Transverse colon (tissue), 4 donors: ENCODE results near the gene GTF3C4. TPM values are rescaled to one million over a fixed set of nuclear protein-coding genes. Genes with fewer than 3 reads are reported as not detected.

Experiments used
- DNase-seq: peaks from one replicate; pipeline ENCODE4 v3.0.0-alpha.2; 2019
- H3K27ac ChIP-seq, 4 donors: fragments of 200-600 bp; sonication (generic); 2 replicates each; pipeline ENCODE4 v1.5.1; 2016 to 2018; ENCODE audit warnings: inconsistent platforms in 4 of 4
- H3K27me3 ChIP-seq: fragments of 200-600 bp; sonication (generic); 2 replicates; pipeline ENCODE4 v1.5.1; 2017; ENCODE audit warnings: inconsistent platforms
- H3K36me3 ChIP-seq, 4 donors: fragments of 200-600 bp; sonication (generic); 2 replicates each; pipeline ENCODE4 v1.5.1; 2017 to 2019; ENCODE audit warnings: inconsistent platforms in 4 of 4
- H3K4me1 ChIP-seq, 4 donors: fragments of 200-600 bp; sonication (generic); 2 replicates each; pipeline ENCODE4 v1.5.1; 2017 to 2020; ENCODE audit warnings: inconsistent platforms in 4 of 4
- H3K4me3 ChIP-seq, 4 donors: fragments of 200-600 bp; sonication (generic); 1 replicate in 1 of 4; 2 replicates in 3 of 4; pipeline versions ENCODE4 v1.5.1 to v1.6.1; 2017 to 2019; ENCODE audit warnings: inconsistent platforms in 4 of 4
- H3K9me3 ChIP-seq, 2 donors: fragments of 200-600 bp; sonication (generic); 2 replicates each; pipeline ENCODE4 v1.5.1; 2017 to 2019; ENCODE audit warnings: inconsistent platforms in 2 of 2
- CTCF ChIP-seq, 5 experiments: fragments of 200-600 bp in 3 of 5; fragments of 450-650 bp in 2 of 5; sonication (generic) in 3 of 5; IDR thresholded peaks; 1 replicate in 2 of 5; 2 replicates in 3 of 5; pipeline ENCODE4 v1.5.1; 2016 to 2017; ENCODE audit warnings: antibody characterized with exemption in 5 of 5, inconsistent platforms in 3 of 5, mild to moderate bottlenecking in 2 of 5, moderate library complexity in 1 of 5
- EP300 ChIP-seq: sonication (generic); formaldehyde crosslinking; IDR thresholded peaks from one replicate; pipeline ENCODE4 v1.6.1; 2017; ENCODE audit warnings: antibody characterized with exemption, low read depth
- POLR2A ChIP-seq: fragments of 450-650 bp; IDR thresholded peaks from one replicate; pipeline ENCODE4 v1.6.1; 2016; ENCODE audit warnings: antibody characterized with exemption, mild to moderate bottlenecking, moderate library complexity
- POLR2AphosphoS5 ChIP-seq, 3 donors: sonication (generic); formaldehyde crosslinking; IDR thresholded peaks; one replicate each; pipeline ENCODE4 v1.6.1; 2016; ENCODE audit warnings: antibody characterized with exemption in 3 of 3
- WGBS, 2 donors: methylation state at CpG; one replicate each; pipeline ENCODE4 v1.1.5; 2018; ENCODE audit warnings: low coverage in 1 of 2; 5-methylcytosine and 5-hydroxymethylcytosine counted together
- in situ Hi-C, 4 donors: fragments of 200-750 bp; cut with MboI; loops; one replicate each; pipeline versions ENCODE4 v1.15.0 to v1.15.1; 2017; ENCODE audit warnings: low sequenced_read_pairs in 3 of 4, low pct_ligation_motif_present in 1 of 4, low pct_unique_long_range_greater_than_20kb in 1 of 4
- intact Hi-C: fragments of 100-400 bp; cut with DNase I; formaldehyde crosslinking; loops from one replicate; pipeline ENCODE4 v1.15.1; 2023; ENCODE audit warnings: low total_unique reads
- total RNA-seq, 4 donors: library from RNA; depleted of rRNA; stranded (reverse); fragments of >200 nt; gene quantifications; one replicate each; pipeline ENCODE4 v1.1.0, GENCODE V29; 2016

GTF3C4 gene
- total RNA-seq, 4 donors from 2014 or later: 4.0 to 12.3 (median 8.8) TPM

GRCh38 chr9:132663117-132663516 lies 7.1 kb upstream of the GTF3C4 start:
- intact Hi-C loops: loop anchor here (10.0 kb wide), 1 partner anchor 242 kb away; no protein-coding TSS in a partner anchor

GRCh38 chr9:132663851-132664250 lies 6.4 kb upstream of the GTF3C4 start:
- TF ChIP-seq CTCF (IDR thresholded peaks at IDR 0.05): no peak
- no peak for TF ChIP-seq POLR2A
- no peak for TF ChIP-seq POLR2AphosphoS5 (IDR thresholded peaks at IDR 0.05)
- TF ChIP-seq EP300: no peak
- H3K4me1 ChIP-seq: peaks cover 0 to 5% (median 1%) of the 10 kb centered on the region in 4 donors
- no peak overlapping the region for H3K27ac ChIP-seq
- 90 to 100% methylated on average over 2 of the region's 2 CpGs for WGBS, 2 donors
- no peak for DNase-seq
- intact Hi-C loops: loop anchor here (10.0 kb wide), 1 partner anchor 241 kb away; no protein-coding TSS in a partner anchor
- H3K36me3 ChIP-seq: peaks cover 0 to 22% (median 7%) of the 10 kb centered on the region in 4 donors
- no peak overlapping the region for H3K4me3 ChIP-seq
- H3K9me3 ChIP-seq: no peaks in the 10 kb centered on the region
- H3K27me3 ChIP-seq: no peaks in the 10 kb centered on the region
- in situ Hi-C loops: no loop called here

More at GRCh38 chr9:132663117-132663516, 7.1 kb upstream of the GTF3C4 start:
- H3K4me3 ChIP-seq: no peak overlapping the region
- peaks cover 0 to under 1% (median 0%) of the 10 kb centered on the region in 4 donors for H3K4me1 ChIP-seq
- no peaks in the 10 kb centered on the region for H3K9me3 ChIP-seq
- H3K27me3 ChIP-seq: no peaks in the 10 kb centered on the region
- DNase-seq: no peak
- 86 to 88% methylated on average over 10 of the region's 11 CpGs for WGBS, 2 donors
- no peak overlapping the region for H3K27ac ChIP-seq
- TF ChIP-seq POLR2AphosphoS5 (IDR thresholded peaks at IDR 0.05) (no peak), EP300 (no peak), POLR2A (no peak), CTCF (IDR thresholded peaks at IDR 0.05) (no peak)
- peaks cover 0 to 25% (median 10%) of the 10 kb centered on the region in 4 donors for H3K36me3 ChIP-seq
- in situ Hi-C loops: no loop called here

- H3K27ac ChIP-seq: peak overlapping the region; percentile 93 to 99 (median 95)
- H3K9me3 ChIP-seq: no peaks in the 10 kb centered on the region
- intact Hi-C loops: loop anchor here (10.0 kb wide), 1 partner anchor 235 kb away; no protein-coding TSS in a partner anchor
- H3K27me3 ChIP-seq: no peaks in the 10 kb centered on the region
- H3K4me1 ChIP-seq: peaks cover 13 to 39% (median 25%) of the 10 kb centered on the region in 4 donors
- H3K36me3 ChIP-seq: no peaks in the 10 kb centered on the region
- H3K4me3 ChIP-seq: peak overlapping the region; percentile 73 to 100 (median 90)
- DNase-seq: peak; percentile 69
- TF ChIP-seq POLR2A (no peak), CTCF (IDR thresholded peaks at IDR 0.05) (no peak), EP300 (no peak), POLR2AphosphoS5 (IDR thresholded peaks at IDR 0.05) (no peak)
- in situ Hi-C loops: no loop called here
- 0 to 1% methylated on average over 5 to 12 of the region's 13 CpGs for WGBS, 2 donors
These were observed 956 bp upstream of the GTF3C4 start for GRCh38 chr9:132669319-132669697.

- peak; percentile 87 for DNase-seq
- TF ChIP-seq POLR2AphosphoS5 (IDR thresholded peaks at IDR 0.05) (peak; percentile 51 to 87 (median 70)), POLR2A (peak; percentile 63), EP300 (no peak), CTCF (IDR thresholded peaks at IDR 0.05) (peak in 2 of 5 experiments; percentile 14 to 15)
- no peaks in the 10 kb centered on the region for H3K27me3 ChIP-seq
- H3K27ac ChIP-seq: peak within 1 kb of the TSS; percentile 93 to 99 (median 95)
- 2% methylated on average over 49 of the region's 77 CpGs; no CpG with 5 or more reads in 1 of the 2 donors for WGBS, 2 donors
- no peaks in the 10 kb centered on the region for H3K9me3 ChIP-seq
- intact Hi-C loops (loop anchor here (10.0 kb wide), 1 partner anchor 235 kb away; no protein-coding TSS in a partner anchor), in situ Hi-C loops (no loop called here)
- H3K4me3 ChIP-seq: peak within 1 kb of the TSS; percentile 73 to 100 (median 90)
- peaks cover 13 to 39% (median 25%) of the 10 kb centered on the region in 4 donors for H3K4me1 ChIP-seq
- no peaks in the 10 kb centered on the region for H3K36me3 ChIP-seq
These were observed 387 bp upstream of the GTF3C4 start, which contains the start of gene DDX31 for GRCh38 chr9:132669698-132670456. Gene DDX31, minus strand, starts transcription at chr9:132669983. Its CDS starts 49 bp downstream, at chr9:132669934.
